Peyer's patch (tissue), 4 donors: ENCODE data around the gene FZD8. TPM values are rescaled to one million over a fixed set of nuclear protein-coding genes. Genes with fewer than 3 reads are reported as not detected.

Experiments used
- DNase-seq, 3 donors: peaks; one replicate each; pipeline ENCODE4 v3.0.0-alpha.2; 2017 to 2019
- H3K27ac ChIP-seq, 4 donors: fragments of 200-600 bp; sonication (generic); one replicate each; pipeline ENCODE4 v1.5.1; 2016 to 2019
- H3K27me3 ChIP-seq, 2 donors: fragments of 200-600 bp; sonication (generic); one replicate each; pipeline ENCODE4 v1.5.1; 2019
- H3K36me3 ChIP-seq, 3 donors: fragments of 200-600 bp; sonication (generic); one replicate each; pipeline ENCODE4 v1.5.1; 2016 to 2019
- H3K4me1 ChIP-seq, 4 donors: fragments of 200-600 bp; sonication (generic); one replicate each; pipeline ENCODE4 v1.5.1; 2016 to 2019
- H3K4me3 ChIP-seq, 4 donors: fragments of 200-600 bp; sonication (generic); 1 replicate in 3 of 4; 2 replicates in 1 of 4; pipeline ENCODE4 v1.5.1; 2016 to 2019; ENCODE audit warnings: mild to moderate bottlenecking in 1 of 4
- H3K9me3 ChIP-seq, 4 donors: fragments of 200-600 bp; sonication (generic); one replicate each; pipeline ENCODE4 v1.5.1; 2016 to 2019; ENCODE audit warnings: mild to moderate bottlenecking in 1 of 4
- CTCF ChIP-seq, 6 experiments: fragments of 450-650 bp in 4 of 6; fragments of 200-600 bp in 2 of 6; sonication (generic) in 1 of 6; IDR thresholded peaks; one replicate each; pipeline ENCODE4 v1.5.1; 2017 to 2019; ENCODE audit warnings: antibody characterized with exemption in 6 of 6, mild to moderate bottlenecking in 3 of 6, moderate library complexity in 1 of 6
- POLR2A ChIP-seq, 2 donors: fragments of 450-650 bp; IDR thresholded peaks; one replicate each; pipeline ENCODE4 v1.5.1; 2017; ENCODE audit warnings: antibody characterized with exemption in 2 of 2, mild to moderate bottlenecking in 2 of 2, moderate library complexity in 2 of 2
- total RNA-seq, 4 donors: library from RNA; depleted of rRNA; stranded (reverse); fragments of >200 nt; gene quantifications; one replicate each; pipeline ENCODE4 v1.1.0, GENCODE V29; 2016

FZD8 gene
- total RNA-seq, 4 donors from 2014 or later: 0.70 to 2.2 (median 1.2) TPM

DNA sequence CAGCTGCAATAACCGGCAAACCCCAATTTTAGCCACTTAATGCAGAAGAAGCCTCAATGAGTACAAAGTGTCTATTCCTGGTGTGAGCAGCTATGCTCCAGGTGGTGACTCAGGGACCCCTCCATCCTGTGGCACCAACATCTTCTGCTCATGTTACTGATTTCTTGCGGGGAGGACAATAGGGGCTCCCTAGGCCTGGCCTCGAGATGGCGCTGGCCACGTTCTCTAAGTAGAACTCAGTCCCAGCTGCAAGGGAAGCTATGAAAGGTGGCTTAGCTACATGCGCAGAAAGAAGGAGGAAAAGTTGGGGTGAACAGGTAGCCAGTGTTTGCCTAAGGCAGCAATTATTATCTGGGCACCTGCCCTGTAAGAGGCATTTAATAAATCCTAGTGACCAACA, 30.3 kb downstream of the FZD8 start:
- H3K27ac ChIP-seq: no peak overlapping the region
- peaks cover 0 to 11% of the 10 kb centered on the region in 2 donors for H3K27me3 ChIP-seq
- H3K4me1 ChIP-seq: peaks cover 0 to 12% (median 0%) of the 10 kb centered on the region in 4 donors
- no peaks in the 10 kb centered on the region for H3K36me3 ChIP-seq
- TF ChIP-seq POLR2A (IDR thresholded peaks at IDR 0.05) (no peak), CTCF (IDR thresholded peaks at IDR 0.05) (no peak)
- no peak for DNase-seq
- no peaks in the 10 kb centered on the region for H3K9me3 ChIP-seq
- no peak overlapping the region for H3K4me3 ChIP-seq

GRCh38 chr10:35608328-35608672, 33.8 kb downstream of the FZD8 start:
- peak overlapping the region in 3 of 4 donors; percentile 27 to 50 (median 36) for H3K4me3 ChIP-seq
- H3K36me3 ChIP-seq: no peaks in the 10 kb centered on the region
- no peak overlapping the region for H3K27ac ChIP-seq
- peaks cover 0 to 12% (median 0%) of the 10 kb centered on the region in 4 donors for H3K4me1 ChIP-seq
- no peaks in the 10 kb centered on the region for H3K9me3 ChIP-seq
- DNase-seq: no peak
- H3K27me3 ChIP-seq: peaks cover 0 to 11% of the 10 kb centered on the region in 2 donors
- no peak for TF ChIP-seq POLR2A (IDR thresholded peaks at IDR 0.05)
- no peak for TF ChIP-seq CTCF (IDR thresholded peaks at IDR 0.05)

GRCh38 chr10:35607475-35608327, 34.4 kb downstream of the FZD8 start:
- Histone ChIP-seq H3K27me3 (peaks cover 0 to 11% of the 10 kb centered on the region in 2 donors), H3K4me3 (peak overlapping the region; percentile 24 to 50 (median 32))
- no peak for DNase-seq

DNA sequence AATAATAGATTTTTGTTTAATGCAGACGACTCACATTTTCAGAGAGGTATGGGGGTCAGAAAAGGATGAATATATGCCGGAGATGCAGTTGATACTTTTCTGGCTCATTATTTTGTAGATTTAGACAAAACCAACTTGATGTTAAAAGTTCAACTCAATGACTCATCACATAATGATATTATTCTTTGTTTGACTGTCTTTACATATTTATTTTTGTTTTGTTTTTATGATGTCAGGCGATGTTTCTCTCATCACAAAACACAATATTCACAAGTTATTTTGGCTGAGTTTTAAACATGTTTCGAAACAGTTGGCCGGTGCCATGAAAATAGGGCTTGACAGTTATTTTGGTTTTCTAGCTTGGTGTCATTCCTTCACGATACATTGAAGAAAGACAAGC, 35.7 kb downstream of the FZD8 start:
- TF ChIP-seq POLR2A (IDR thresholded peaks at IDR 0.05) (no peak), CTCF (IDR thresholded peaks at IDR 0.05) (no peak)
- Histone ChIP-seq H3K27me3 (peaks cover 0 to 11% of the 10 kb centered on the region in 2 donors), H3K4me1 (peaks cover 0 to 12% (median 0%) of the 10 kb centered on the region in 4 donors), H3K27ac (no peak overlapping the region), H3K36me3 (no peaks in the 10 kb centered on the region), H3K9me3 (no peaks in the 10 kb centered on the region), H3K4me3 (no peak overlapping the region)
- DNase-seq: no peak

More at GRCh38 chr10:35607475-35608327, 34.4 kb downstream of the FZD8 start:
- Histone ChIP-seq H3K27ac (no peak overlapping the region), H3K4me1 (peaks cover 0 to 12% (median 0%) of the 10 kb centered on the region in 4 donors), H3K36me3 (no peaks in the 10 kb centered on the region), H3K9me3 (no peaks in the 10 kb centered on the region)
- TF ChIP-seq CTCF (IDR thresholded peaks at IDR 0.05): no peak
- TF ChIP-seq POLR2A (IDR thresholded peaks at IDR 0.05): no peak

GRCh38 chr10:35605191-35605590, 36.9 kb downstream of the FZD8 start, which contains the start of gene GJD4:
TSS of gene GJD4 (plus strand) at chr10:35605341. CDS start at chr10:35605568, 227 bp downstream.
- no peaks in the 10 kb centered on the region for H3K9me3 ChIP-seq
- TF ChIP-seq POLR2A (IDR thresholded peaks at IDR 0.05): no peak
- no peak for TF ChIP-seq CTCF (IDR thresholded peaks at IDR 0.05)
- DNase-seq: no peak
- peaks cover 0 to 11% of the 10 kb centered on the region in 2 donors for H3K27me3 ChIP-seq
- no peaks in the 10 kb centered on the region for H3K36me3 ChIP-seq
- no peak within 1 kb of the TSS for H3K4me3 ChIP-seq
- H3K4me1 ChIP-seq: peaks cover 0 to 12% (median 0%) of the 10 kb centered on the region in 4 donors
- no peak within 1 kb of the TSS for H3K27ac ChIP-seq
